Right ventricle myocardium superior (tissue), 1 donor: ENCODE results near the gene AFMID. TPM values are rescaled to one million over a fixed set of nuclear protein-coding genes. Genes with fewer than 3 reads are reported as not detected.
"Not testable (repeated sequence)": the region's sequence is repeated elsewhere in the genome, so short reads cannot be mapped to it uniquely, and the experiment has no call there.

ENCODE experiments used
- ATAC-seq: fragments of 200-7000 bp; cut with Tn5 transposase; one replicate; pipeline ENCODE4 v1.9.1; 2020; ENCODE audit warnings: mild to moderate bottlenecking; ENCODE audit not compliant: poor library complexity
- DNase-seq: peaks from one replicate; pipeline ENCODE4 v3.0.0-alpha.2; 2020
- intact Hi-C: fragments of 100-400 bp; cut with DNase I; formaldehyde crosslinking; loops from one replicate; pipeline ENCODE4 v1.11.2; 2022
- long read RNA-seq: library from polyadenylated mRNA; unstranded; transcript quantifications from one replicate; pipeline ENCODE4 v2.0.0, GENCODE V29; 2021
- total RNA-seq: library from RNA; stranded (reverse); fragmentation: NEBNext Ultra II Directional; extraction: Animal tissue kit (Norgen Biotek cat#: 25700); gene quantifications from one replicate; pipeline ENCODE4 v1.2.1, GENCODE V29; 2021
- donor health status: DM: no; HTN: yes; CAD: no; lungs with severe emphysema.

The AFMID gene, protein sequence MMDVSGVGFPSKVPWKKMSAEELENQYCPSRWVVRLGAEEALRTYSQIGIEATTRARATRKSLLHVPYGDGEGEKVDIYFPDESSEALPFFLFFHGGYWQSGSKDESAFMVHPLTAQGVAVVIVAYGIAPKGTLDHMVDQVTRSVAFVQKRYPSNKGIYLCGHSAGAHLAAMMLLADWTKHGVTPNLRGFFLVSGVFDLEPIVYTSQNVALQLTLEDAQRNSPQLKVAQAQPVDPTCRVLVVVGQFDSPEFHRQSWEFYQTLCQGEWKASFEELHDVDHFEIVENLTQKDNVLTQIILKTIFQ
- 32.7 TPM for total RNA-seq
- long read RNA-seq, partial matches to known transcripts, result 0 of 5 reads
- long read RNA-seq, other reads (novel, unspliced or antisense), result 4 of 5 reads

GRCh38 chr17:78186692-78187595 lies at the start of gene AFMID, which contains the start of gene TK1:
TSS of gene AFMID (plus strand) at chr17:78187362. CDS start at chr17:78187371, 9 bp downstream.
TSS of gene TK1 (minus strand) at chr17:78187052. CDS start at chr17:78186994, 58 bp downstream.
- DNase-seq, result peak; percentile 97
- intact Hi-C loops, result no loop called here
- ATAC-seq, result peak; percentile 97

GRCh38 chr17:78137392-78138203 lies 49.6 kb upstream of the AFMID start:
- intact Hi-C loops, result no loop called here
- DNase-seq (no peak), ATAC-seq (no peak)

GRCh38 chr17:78138204-78139060 lies 48.7 kb upstream of the AFMID start:
- ATAC-seq (no peak), DNase-seq (no peak)
- intact Hi-C loops, result no loop called here

- ATAC-seq, intact Hi-C loops, DNase-seq: not testable (repeated sequence)
Observed at GRCh38 chr17:78139861-78140168, 47.3 kb upstream of the AFMID start.

DNA sequence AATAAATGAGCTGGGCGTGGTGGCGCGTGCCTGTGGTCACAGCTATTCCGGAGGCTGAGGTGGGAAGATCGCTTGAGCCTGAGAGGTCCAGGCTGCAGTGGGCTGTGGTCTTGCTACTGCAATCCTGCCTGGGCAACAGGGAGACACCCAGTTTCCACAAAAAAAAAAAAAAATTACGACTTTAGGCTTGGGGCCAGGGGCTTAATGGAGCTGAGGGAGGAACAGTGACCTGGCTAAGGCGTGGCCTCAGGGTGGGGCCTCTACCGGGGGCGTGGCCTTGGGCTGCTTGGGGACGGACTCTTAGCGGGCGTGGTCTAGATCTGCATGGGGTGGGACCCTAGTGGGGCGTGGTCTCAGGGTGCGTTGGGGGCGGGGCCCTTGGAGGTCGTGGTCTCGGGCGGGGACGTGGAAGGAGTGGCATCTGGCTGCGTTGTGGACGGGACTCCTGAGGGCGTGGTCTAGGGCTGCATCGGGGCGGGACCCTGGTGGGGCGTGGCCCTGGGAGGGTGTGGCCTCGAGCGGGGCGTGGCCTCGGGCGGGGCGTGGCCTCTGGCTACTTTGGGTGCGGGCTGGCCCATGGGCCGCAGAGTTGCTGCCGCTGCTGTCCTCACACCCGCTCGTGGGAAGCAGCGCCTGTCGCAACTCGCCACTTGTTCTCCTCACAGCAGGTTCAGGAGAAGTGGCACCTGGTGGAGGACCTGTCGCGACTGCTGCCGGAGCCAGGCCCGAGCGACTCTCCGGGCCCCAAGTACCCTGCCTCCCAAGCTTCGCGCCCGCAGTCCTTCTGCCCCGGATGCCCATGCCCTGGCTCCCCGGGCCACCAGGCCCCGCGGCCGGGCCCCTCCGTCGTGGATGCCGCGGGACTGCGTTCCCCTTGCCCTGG lies 46.8 kb upstream of the AFMID start:
- DNase-seq (peak; percentile 95), ATAC-seq (peak; percentile 80)
- intact Hi-C loops, result no loop called here

GRCh38 chr17:78141437-78142118 lies 45.6 kb upstream of the AFMID start:
- DNase-seq, result no peak
- no peak for ATAC-seq
- intact Hi-C loops, result no loop called here

DNA sequence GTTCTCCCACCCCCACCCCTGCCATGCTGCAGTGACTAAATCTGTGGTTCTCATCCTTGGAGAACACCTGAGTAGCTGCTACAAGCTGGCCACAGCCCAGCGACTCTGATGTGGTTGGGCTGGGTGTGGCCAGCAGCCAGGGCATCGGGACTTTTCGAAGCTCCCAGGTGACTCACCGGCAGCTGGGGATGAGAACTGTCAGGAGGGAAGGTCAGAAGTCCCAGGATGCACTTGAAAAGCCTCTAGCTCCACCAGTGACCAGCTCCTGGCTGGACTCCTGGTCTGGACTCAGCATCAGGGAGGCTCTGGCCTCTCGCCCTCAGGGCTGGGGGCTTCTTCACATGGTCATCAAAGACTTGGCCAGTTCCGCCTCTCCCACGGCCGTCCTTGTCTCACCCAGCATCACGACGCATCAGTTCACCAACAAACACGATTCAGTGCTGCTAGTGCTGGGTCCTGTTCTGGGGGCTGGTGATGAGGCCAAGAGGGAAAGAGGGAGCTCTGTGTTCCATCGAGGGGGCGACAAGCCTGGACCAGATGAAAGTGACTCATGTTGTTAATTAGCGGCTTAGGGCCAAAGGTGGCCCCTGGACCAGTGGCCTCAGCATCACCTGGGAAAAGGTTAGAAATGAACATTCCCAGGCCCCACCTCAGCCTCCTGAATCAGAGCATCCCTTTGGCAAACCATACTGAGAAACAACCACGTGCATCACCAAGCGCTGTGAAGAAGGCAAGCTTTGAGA lies 44.9 kb upstream of the AFMID start:
- intact Hi-C loops, result no loop called here
- no peak for DNase-seq

DNA sequence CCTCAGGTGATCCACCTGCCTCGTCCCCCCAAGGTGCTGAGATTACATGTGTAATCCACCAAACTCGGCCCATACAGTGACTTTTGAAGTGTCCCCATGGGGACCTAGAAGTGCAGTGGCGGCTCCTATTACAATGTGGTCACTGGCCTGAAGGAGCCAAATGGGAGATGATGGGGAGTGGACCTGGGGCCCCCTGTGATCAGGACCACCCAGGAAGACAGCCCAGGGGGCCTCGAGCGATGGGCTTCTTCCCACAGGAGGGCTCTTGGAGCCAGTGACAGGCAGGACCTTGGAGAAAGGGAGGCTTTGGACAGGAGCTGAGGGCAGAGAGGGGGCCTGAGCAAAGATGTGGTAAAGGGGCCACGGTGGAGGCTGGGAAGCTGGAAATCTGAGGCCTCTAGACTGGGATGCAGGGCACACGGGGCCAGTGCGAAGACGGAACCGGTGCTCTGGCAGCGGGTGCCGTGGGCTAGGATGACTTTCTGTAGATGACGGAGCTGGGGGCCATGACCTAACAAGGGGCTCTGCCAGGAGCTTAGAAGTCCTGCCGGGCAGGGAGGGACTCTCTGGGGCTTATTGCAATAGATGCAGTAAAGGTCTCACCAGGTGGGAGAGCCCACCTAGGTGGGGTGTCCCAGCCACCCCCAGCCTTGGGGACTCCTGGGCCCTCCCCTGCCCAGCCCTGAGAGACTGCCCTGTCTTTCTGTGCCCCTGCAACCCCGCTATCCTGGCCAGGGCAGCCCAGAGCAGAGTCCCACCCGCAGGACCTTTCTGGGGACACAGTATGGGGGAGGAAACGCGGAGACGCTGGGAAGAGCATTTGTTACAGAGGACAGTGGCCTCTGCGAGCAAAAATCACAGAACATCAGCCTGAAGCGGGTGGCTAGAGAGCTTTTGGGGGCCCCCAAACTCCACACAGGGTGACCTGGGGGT lies 43.7 kb upstream of the AFMID start:
- intact Hi-C loops, result no loop called here
- DNase-seq (no peak), ATAC-seq (no peak)

More for the DNA sequence above, 44.9 kb upstream of the AFMID start:
- no peak for ATAC-seq

DNA sequence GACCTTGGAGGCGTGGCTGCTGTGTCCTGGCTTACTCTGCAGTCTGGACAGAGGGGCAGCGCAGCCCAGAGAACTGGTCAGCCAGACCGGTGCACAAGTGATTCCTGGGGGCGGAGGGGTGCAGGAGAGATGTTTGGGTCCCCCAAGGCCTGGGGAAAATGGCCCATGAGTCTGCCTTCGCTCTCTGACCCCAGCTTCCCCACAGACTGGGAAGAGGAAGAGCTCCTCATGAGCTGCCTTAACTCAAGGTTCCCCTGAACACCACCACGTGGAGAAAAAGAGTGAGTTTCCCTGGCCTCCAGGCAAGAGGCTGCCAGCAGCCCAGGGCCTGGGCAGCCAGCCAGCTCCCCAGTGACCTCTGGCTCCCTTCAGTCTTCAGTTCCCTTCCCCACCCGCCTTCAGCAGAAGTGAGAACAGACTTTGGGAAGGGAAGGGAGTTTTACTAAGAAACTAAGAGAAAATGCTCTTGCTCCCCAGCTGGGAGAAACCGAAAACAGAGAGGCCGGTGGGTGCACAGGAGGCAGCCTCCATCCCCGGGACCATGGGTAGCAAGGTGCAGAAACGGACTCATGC lies 42.9 kb upstream of the AFMID start:
- intact Hi-C loops, result no loop called here
- peak; percentile 94 for DNase-seq
- peak; percentile 85 for ATAC-seq

DNA sequence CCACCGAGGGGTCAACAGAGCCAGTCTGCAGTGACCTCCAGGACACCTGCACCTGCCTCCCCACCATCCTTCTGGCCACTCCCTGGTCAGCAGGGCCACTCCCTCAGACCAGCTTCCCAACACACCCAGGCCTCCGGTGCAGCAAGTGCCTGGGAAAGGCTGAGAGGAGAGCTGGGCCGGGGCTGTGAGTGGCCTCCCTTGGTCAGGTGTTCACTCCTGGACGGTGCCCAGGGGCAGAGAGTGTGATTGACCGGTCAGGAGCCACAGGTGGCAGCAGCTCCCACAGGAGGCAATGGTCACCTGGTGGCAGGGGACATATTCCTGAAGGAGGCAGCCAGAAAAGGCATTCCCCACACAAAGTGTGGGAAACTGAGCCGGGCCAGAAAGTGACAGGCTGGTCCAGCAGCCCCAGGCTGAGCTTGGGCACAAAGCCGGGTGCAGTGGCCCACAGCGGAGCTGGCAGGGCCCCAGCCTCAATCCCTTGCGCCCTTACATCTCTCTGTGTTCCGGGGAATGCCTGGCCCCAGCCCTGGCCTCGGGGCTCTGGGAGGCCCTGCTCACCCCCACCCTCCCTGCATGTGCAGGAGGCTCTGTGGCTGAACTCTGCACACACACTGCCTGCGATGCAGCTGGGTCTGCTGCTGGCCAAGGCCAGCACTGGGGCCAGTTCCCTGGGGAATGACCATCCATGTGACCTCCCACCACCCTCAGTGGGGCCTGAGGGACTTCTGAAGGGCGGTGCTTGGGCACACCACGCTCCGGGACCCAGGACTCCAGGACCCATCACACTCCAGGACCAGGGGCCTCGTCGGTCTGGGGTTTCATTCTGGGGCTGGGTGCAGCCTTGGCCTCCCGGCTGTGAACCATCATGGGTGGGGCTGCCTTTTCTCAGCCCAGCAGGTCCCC lies 42.2 kb upstream of the AFMID start:
- intact Hi-C loops, result no loop called here
- ATAC-seq, result peak; percentile 50
- peak; percentile 72 for DNase-seq

- DNase-seq, result no peak
- ATAC-seq, result no peak
- intact Hi-C loops, result no loop called here
Observed at GRCh38 chr17:78146471-78146869, 40.7 kb upstream of the AFMID start.

- intact Hi-C loops, result no loop called here
- DNase-seq (no peak), ATAC-seq (no peak)
Observed at GRCh38 chr17:78146881-78147280, 40.3 kb upstream of the AFMID start.

DNA sequence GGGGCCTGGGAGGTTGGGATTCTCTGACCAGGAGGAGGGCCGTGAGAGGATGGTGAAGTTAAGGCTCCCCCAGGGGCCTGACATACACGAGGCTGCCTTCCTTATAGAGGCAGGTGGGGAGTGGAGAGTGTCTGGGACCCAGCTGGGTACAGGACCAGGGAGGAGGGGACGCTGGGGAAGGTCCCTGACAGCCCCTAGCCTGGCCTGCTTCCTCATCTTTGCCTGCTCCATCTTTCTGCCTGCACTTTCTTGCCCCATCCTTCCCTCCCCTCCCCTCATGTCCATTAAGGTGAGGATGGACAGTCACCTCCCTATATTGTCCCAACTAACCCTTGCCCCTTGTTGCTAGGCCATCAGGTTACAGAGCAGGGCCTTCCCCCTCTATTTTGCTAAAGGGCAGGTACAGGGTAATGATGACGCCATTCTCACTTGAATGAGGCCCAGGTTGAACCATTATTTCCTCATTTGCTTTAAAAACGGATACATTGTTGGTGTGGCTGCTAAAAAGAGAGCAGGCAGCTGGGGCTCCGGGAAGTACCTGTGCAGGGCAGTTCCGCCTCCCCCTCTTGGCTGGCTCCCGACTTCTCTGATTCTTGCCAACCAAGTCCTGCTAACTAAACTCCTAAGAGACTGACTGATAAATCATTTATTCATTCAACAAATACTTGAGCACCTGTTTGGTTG lies 39.7 kb upstream of the AFMID start:
- DNase-seq (no peak), ATAC-seq (no peak)
- intact Hi-C loops, result no loop called here
